BLaER1 treated with 17β-estradiol and CSF1 and Interleukin-3, amounts not matched to agents 10 nM and 100 nM (cell line): Measurements from ENCODE around the gene RAB26.

Source experiments
- H3K27ac ChIP-seq, 11 experiments: shearing (Covaris generic); formaldehyde crosslinking; 2 replicates each; pipeline ENCODE4 v1.8.1; 2022
- H3K27me3 ChIP-seq, 11 experiments: shearing (Covaris generic); formaldehyde crosslinking; 2 replicates each; pipeline ENCODE4 v1.8.1; 2022
- H3K36me3 ChIP-seq, 11 experiments: shearing (Covaris generic); formaldehyde crosslinking; 2 replicates each; pipeline ENCODE4 v1.8.1; 2022
- H3K4me1 ChIP-seq, 10 experiments: shearing (Covaris generic); formaldehyde crosslinking; 2 replicates each; pipeline ENCODE4 v1.8.1; 2022
- H3K4me2 ChIP-seq, 11 experiments: shearing (Covaris generic); formaldehyde crosslinking; 2 replicates each; pipeline ENCODE4 v1.8.1; 2022
- H3K4me3 ChIP-seq, 10 experiments: shearing (Covaris generic); formaldehyde crosslinking; 2 replicates each; pipeline ENCODE4 v1.8.1; 2022
- H3K9ac ChIP-seq, 11 experiments: shearing (Covaris generic); formaldehyde crosslinking; 2 replicates each; pipeline ENCODE4 v1.8.1; 2022
- H3K9me3 ChIP-seq, 11 experiments: shearing (Covaris generic); formaldehyde crosslinking; replicated peaks in 1 of 11; 2 replicates each; pipeline ENCODE4 v1.8.1; 2022
- H4K20me1 ChIP-seq, 11 experiments: shearing (Covaris generic); formaldehyde crosslinking; 2 replicates each; pipeline ENCODE4 v1.8.1; 2022
- Cebpa-rat ChIP-seq, 11 experiments: shearing (Covaris generic); IDR thresholded peaks; 2 replicates each; pipeline ENCODE4 v1.8.1; 2022

The RAB26 gene

GRCh38 chr16:2147378-2147777 is 1.0 kb upstream of the RAB26 start:
- Histone ChIP-seq H4K20me1 (peaks cover 49 to 80% (median 61%) of the 10 kb centered on the region in 11 experiments), H3K27me3 (no peaks in the 10 kb centered on the region; a peak in 1 of 22 replicates), H3K27ac (peak overlapping the region in 1 of 11 experiments; percentile 21; a peak in 1 of 22 replicates), H3K4me3 (no peak overlapping the region), H3K9ac (peak overlapping the region in 4 of 11 experiments; percentile 94 to 97 (median 95); a peak in 4 of 22 replicates), H3K4me1 (peaks cover 46 to 77% (median 54%) of the 10 kb centered on the region in 10 experiments), H3K4me2 (peak overlapping the region in 10 of 11 experiments; percentile 98 to 100 (median 100); a peak in 17 of 22 replicates), H3K9me3 (no peaks in the 10 kb centered on the region), H3K36me3 (peaks cover 10 to 17% (median 14%) of the 10 kb centered on the region in 11 experiments)
- TF ChIP-seq Cebpa-rat (IDR thresholded peaks at IDR 0.05) = no peak

- Histone ChIP-seq H3K36me3 (peaks cover 26 to 33% (median 30%) of the 10 kb centered on the region in 11 experiments), H3K4me3 (peak overlapping the region; percentile 52 to 95 (median 88)), H3K9me3 (peaks cover 0 to 3% (median 0%) of the 10 kb centered on the region in 11 experiments; a peak in 1 of 22 replicates), H4K20me1 (peaks cover 65 to 91% (median 77%) of the 10 kb centered on the region in 11 experiments), H3K4me2 (peak overlapping the region; percentile 98 to 100 (median 100)), H3K27me3 (no peaks in the 10 kb centered on the region; a peak in 1 of 22 replicates), H3K27ac (peak overlapping the region in 8 of 11 experiments; percentile 21 to 91 (median 49); a peak in 13 of 22 replicates), H3K9ac (peak overlapping the region; percentile 38 to 97 (median 94)), H3K4me1 (peaks cover 54 to 75% (median 62%) of the 10 kb centered on the region in 10 experiments)
- no peak for TF ChIP-seq Cebpa-rat (IDR thresholded peaks at IDR 0.05)
These were observed 547 bp downstream of the RAB26 start for GRCh38 chr16:2148714-2149629.

DNA sequence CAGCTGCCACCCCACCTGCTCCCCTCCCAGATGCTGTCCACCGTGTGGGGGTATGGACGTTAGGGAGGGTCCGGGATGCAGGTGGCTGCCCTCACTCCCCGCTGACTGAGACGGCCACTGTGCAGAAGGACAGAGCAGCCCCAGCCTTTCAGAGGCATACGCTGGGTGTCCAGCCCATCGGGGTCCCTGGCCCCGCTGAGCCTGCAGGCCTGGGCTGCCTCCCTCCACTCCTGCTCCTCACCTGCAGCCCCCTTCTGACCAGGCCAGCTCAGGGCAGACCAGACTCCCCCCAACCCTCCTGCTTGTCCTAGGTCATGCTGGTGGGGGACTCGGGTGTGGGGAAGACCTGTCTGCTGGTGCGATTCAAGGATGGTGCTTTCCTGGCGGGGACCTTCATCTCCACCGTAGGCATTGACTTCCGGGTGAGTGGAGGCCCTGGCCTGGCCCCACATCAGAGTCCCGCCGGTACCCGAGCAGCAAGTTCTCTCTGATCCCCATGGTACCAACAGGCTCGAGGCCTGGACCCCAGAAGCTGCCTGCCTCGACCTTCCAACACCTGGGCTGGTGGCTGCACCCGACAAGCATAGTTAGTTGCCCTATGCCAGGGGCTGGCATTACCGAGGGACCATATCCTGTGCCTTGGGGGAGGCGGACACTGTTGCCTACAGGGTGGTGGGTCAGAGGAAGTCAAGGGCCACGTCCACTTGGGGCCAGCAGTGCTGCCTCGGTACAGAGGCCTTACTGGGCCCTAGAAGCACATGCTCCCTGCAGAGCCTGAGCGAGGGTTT is 1.4 kb downstream of the RAB26 start:
- peaks cover 54 to 68% (median 62%) of the 10 kb centered on the region in 10 experiments for H3K4me1 ChIP-seq
- H3K9me3 ChIP-seq = peaks cover 0 to 4% (median 0%) of the 10 kb centered on the region in 11 experiments; a peak in 1 of 22 replicates
- H3K4me2 ChIP-seq = peak overlapping the region; percentile 98 to 100 (median 100)
- TF ChIP-seq Cebpa-rat (IDR thresholded peaks at IDR 0.05) = no peak
- H3K36me3 ChIP-seq = peaks cover 28 to 42% (median 37%) of the 10 kb centered on the region in 11 experiments
- peak overlapping the region; percentile 38 to 97 (median 94); a peak in 19 of 22 replicates for H3K9ac ChIP-seq
- peak overlapping the region in 6 of 11 experiments; percentile 17 to 91 (median 39); a peak in 7 of 22 replicates for H3K27ac ChIP-seq
- no peaks in the 10 kb centered on the region; a peak in 1 of 22 replicates for H3K27me3 ChIP-seq
- H4K20me1 ChIP-seq = peaks cover 74 to 94% (median 85%) of the 10 kb centered on the region in 11 experiments
- H3K4me3 ChIP-seq = peak overlapping the region; percentile 14 to 95 (median 88); a peak in 16 of 20 replicates

DNA sequence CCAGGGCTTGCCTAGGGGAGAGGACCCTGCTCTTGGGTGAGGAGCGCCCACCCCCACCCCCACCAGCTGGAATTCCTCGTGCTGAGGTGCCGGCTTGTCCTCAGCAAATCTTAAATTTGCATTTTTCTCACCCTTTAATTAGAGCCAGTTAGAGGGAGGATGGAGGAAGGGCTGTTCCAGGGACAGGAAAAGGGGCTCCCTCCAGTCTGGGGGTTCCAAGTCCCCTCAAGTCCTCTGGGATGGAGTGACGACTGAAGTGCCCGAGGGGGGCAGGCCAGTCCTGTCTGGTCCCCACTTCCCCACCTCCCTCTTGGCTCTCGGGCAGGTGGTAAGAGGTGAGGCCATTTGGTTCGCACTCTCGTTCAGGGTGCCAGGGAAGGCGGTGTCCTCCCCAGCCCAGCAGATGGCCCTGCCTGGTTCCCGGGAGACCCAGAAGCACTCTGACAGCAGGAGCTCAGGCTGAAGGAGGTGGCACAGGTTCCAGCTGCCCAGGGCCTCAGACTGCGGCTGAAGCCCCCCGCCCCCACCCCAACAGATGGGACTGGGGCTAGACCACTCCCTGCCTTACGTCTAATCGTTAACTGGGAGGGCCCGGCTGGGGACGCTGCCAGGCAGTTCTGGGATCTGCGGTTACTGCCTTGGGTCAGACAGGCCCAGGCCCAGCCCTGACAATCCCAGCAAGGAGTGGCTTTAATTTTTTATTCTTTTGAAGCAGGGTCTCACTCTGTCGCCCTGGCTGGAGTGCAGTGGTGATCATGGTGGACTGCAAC is 2.2 kb downstream of the RAB26 start:
- no peak for TF ChIP-seq Cebpa-rat (IDR thresholded peaks at IDR 0.05)
- Histone ChIP-seq H3K36me3 (peaks cover 28 to 43% (median 38%) of the 10 kb centered on the region in 11 experiments), H3K27ac (peak overlapping the region in 6 of 11 experiments; percentile 17 to 91 (median 39); a peak in 7 of 22 replicates), H3K9ac (peak overlapping the region; percentile 83 to 97 (median 94); a peak in 20 of 22 replicates), H3K4me2 (peak overlapping the region; percentile 98 to 100 (median 100)), H3K4me1 (peaks cover 54 to 68% (median 62%) of the 10 kb centered on the region in 10 experiments), H3K4me3 (peak overlapping the region in 8 of 10 experiments; percentile 79 to 95 (median 90); a peak in 17 of 20 replicates), H4K20me1 (peaks cover 77 to 95% (median 88%) of the 10 kb centered on the region in 11 experiments), H3K9me3 (peaks cover 0 to 4% (median 0%) of the 10 kb centered on the region in 11 experiments; a peak in 1 of 22 replicates), H3K27me3 (no peaks in the 10 kb centered on the region; a peak in 1 of 22 replicates)

DNA sequence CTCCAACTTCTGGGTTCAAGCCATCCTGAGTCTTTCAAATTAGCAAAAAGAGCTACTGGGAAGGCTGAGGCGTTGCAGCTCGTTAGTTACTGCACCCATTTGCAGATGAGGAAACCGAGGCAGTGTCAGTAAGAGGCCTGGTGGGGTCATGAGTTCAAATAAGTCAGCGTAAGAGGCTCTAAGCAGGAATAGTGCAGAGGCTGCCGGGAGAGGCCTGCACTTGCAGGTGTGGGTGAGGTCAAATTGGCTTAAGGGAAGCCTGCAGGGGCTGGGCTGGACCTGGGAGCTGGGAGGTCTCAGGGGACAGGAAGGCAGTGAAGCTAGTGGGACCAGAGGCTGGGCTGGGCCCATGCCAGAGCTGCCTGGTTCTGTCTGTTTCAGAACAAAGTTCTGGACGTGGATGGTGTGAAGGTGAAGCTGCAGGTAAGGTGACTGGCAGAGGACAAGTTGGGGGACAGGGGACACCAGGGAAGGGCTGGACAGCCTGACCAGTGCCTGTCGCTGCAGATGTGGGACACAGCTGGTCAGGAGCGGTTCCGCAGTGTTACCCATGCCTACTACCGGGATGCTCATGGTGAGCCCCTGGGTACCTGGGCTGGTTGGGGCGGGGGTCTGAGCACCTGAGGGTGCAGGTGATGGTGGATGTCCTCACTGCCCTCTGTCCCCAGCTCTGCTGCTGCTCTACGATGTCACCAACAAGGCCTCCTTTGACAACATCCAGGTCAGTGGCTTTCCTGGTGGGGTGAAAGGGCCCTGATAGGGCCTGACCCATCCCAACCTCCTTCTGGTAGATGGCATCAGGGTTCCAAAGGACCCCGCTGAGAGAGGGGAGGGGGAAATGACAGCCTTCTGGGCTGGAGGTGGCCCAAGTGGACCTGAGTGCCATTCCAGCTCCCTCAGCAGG is 3.0 kb downstream of the RAB26 start:
- H3K4me1 ChIP-seq = peaks cover 54 to 68% (median 62%) of the 10 kb centered on the region in 10 experiments
- peak overlapping the region in 7 of 11 experiments; percentile 7 to 93 (median 90); a peak in 8 of 22 replicates for H3K27ac ChIP-seq
- H3K27me3 ChIP-seq = no peaks in the 10 kb centered on the region; a peak in 1 of 22 replicates
- peaks cover 28 to 43% (median 38%) of the 10 kb centered on the region in 11 experiments for H3K36me3 ChIP-seq
- H3K4me2 ChIP-seq = peak overlapping the region; percentile 98 to 100 (median 100)
- H3K9ac ChIP-seq = peak overlapping the region; percentile 83 to 97 (median 94)
- H4K20me1 ChIP-seq = peaks cover 77 to 92% (median 89%) of the 10 kb centered on the region in 11 experiments
- peak overlapping the region; percentile 79 to 95 (median 88); a peak in 16 of 20 replicates for H3K4me3 ChIP-seq
- TF ChIP-seq Cebpa-rat (IDR thresholded peaks at IDR 0.05) = no peak
- H3K9me3 ChIP-seq = peaks cover 0 to 4% (median 0%) of the 10 kb centered on the region in 11 experiments; a peak in 1 of 22 replicates

DNA sequence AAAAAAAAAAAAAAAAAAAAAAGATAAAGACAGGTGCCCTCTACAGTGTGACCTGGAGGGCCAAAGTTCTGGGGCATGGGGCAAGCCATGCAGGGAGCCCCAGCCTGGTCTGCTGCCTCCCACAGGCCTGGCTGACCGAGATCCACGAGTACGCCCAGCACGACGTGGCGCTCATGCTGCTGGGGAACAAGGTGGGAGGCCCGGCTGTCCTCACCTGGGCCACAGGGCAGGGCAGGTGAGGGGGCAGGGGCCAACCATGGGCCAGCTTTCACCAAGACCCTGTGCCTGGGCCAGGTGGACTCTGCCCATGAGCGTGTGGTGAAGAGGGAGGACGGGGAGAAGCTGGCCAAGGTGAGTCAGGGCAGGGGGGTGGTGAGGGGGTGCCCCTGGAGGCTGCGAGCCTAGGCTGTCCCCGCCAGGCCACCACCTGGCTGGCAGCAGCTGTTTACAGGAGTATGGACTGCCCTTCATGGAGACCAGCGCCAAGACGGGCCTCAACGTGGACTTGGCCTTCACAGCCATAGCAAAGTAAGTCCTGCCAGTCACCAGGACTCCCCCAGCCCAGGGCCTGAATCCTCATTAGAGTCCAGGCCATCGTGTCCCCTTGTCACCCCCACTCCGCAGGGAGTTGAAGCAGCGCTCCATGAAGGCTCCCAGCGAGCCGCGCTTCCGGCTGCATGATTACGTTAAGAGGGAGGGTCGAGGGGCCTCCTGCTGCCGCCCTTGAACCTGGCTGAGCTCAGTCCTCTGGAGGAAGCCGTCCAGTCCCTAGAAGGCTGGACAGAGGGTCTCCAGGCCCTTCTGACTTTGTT is 4.5 kb downstream of the RAB26 start:
- H3K4me1 ChIP-seq = peaks cover 65 to 72% (median 67%) of the 10 kb centered on the region in 10 experiments
- H3K4me3 ChIP-seq = peak overlapping the region; percentile 79 to 95 (median 88)
- H3K9me3 ChIP-seq = peaks cover 0 to 4% (median 0%) of the 10 kb centered on the region in 11 experiments; a peak in 1 of 22 replicates
- peak overlapping the region; percentile 83 to 97 (median 94) for H3K9ac ChIP-seq
- no peak for TF ChIP-seq Cebpa-rat (IDR thresholded peaks at IDR 0.05)
- H4K20me1 ChIP-seq = peaks cover 84 to 92% (median 88%) of the 10 kb centered on the region in 11 experiments
- peak overlapping the region in 10 of 11 experiments; percentile 66 to 93 (median 90); a peak in 19 of 22 replicates for H3K27ac ChIP-seq
- H3K4me2 ChIP-seq = peak overlapping the region; percentile 98 to 100 (median 100)
- H3K36me3 ChIP-seq = peaks cover 28 to 49% (median 40%) of the 10 kb centered on the region in 11 experiments
- H3K27me3 ChIP-seq = no peaks in the 10 kb centered on the region; a peak in 1 of 22 replicates
